HepG2 (cell line): ENCODE data around the gene AGBL3. TPM values are rescaled to one million over a fixed set of nuclear protein-coding genes. Genes with fewer than 3 reads are reported as not detected.

Source experiments
- ATF7 ChIP-seq, 2 experiments: fragments of 450-650 bp in 1 of 2; sonication (generic) in 1 of 2; formaldehyde crosslinking in 1 of 2; IDR thresholded peaks; 2 replicates each; pipeline versions ENCODE4 v1.4.0 to v1.6.1; 2016 to 2020; ENCODE audit warnings: antibody characterized with exemption in 1 of 2, mild to moderate bottlenecking in 1 of 2, missing genetic modification reagents in 1 of 2
- EED ChIP-seq: sonication (generic); formaldehyde crosslinking; IDR thresholded peaks from 2 replicates; pipeline ENCODE4 v1.5.0; 2020; ENCODE audit warnings: mild to moderate bottlenecking, missing genetic modification reagents
- KLF16 ChIP-seq, 2 experiments: sonication (generic) in 1 of 2; formaldehyde crosslinking in 1 of 2; IDR thresholded peaks; 2 replicates each; pipeline versions ENCODE4 v1.6.1 to v1.8.0; 2016 to 2023; ENCODE audit warnings: missing genetic modification reagents in 2 of 2, missing compliant biosample characterization in 1 of 2
- MTF2 ChIP-seq: sonication (generic); formaldehyde crosslinking; IDR thresholded peaks from 2 replicates; pipeline ENCODE4 v1.5.0; 2020; ENCODE audit warnings: missing genetic modification reagents, borderline replicate concordance
- NR2F1 ChIP-seq, 2 experiments: fragments of 450-650 bp in 1 of 2; formaldehyde crosslinking in 1 of 2; IDR thresholded peaks; 2 replicates each; pipeline versions ENCODE4 v1.5.0 to v1.6.1; 2016 to 2020; ENCODE audit warnings: mild to moderate bottlenecking in 1 of 2, missing compliant biosample characterization in 1 of 2, missing genetic modification reagents in 1 of 2, moderate library complexity in 1 of 2
- SKI ChIP-seq: fragments of 450-650 bp; IDR thresholded peaks from one replicate; pipeline ENCODE4 v1.6.1; 2018; ENCODE audit warnings: mild to moderate bottlenecking; ENCODE audit not compliant: partially characterized antibody
- TGIF2 ChIP-seq: IDR thresholded peaks from 2 replicates; pipeline ENCODE4 v1.6.1; 2016; ENCODE audit warnings: control low read depth, missing compliant biosample characterization
- ZFP36L1 ChIP-seq: sonication (generic); formaldehyde crosslinking; IDR thresholded peaks from 2 replicates; pipeline ENCODE4 v1.8.0; 2022; ENCODE audit warnings: mild to moderate bottlenecking, missing genetic modification reagents, moderate library complexity
- ZNF292 ChIP-seq: sonication (generic); formaldehyde crosslinking; IDR thresholded peaks from 2 replicates; pipeline ENCODE4 v1.8.1; 2022; ENCODE audit warnings: mild to moderate bottlenecking, low read depth, missing genetic modification reagents, borderline replicate concordance
- ZNF580 ChIP-seq: IDR thresholded peaks from 2 replicates; pipeline ENCODE4 v1.6.1; 2016; ENCODE audit warnings: low read depth, borderline replicate concordance
- ZNF713 ChIP-seq: sonication (generic); formaldehyde crosslinking; IDR thresholded peaks from 2 replicates; pipeline ENCODE4 v1.4.0; 2020; ENCODE audit warnings: mild to moderate bottlenecking, missing genetic modification reagents
- ZNF850 ChIP-seq: sonication (generic); formaldehyde crosslinking; conservative IDR thresholded peaks from 2 replicates; pipeline ENCODE4 v1.9.0; 2021; ENCODE audit warnings: mild to moderate bottlenecking, missing genetic modification reagents
- polyA plus RNA-seq, 8 experiments: library from polyadenylated mRNA; depleted of rRNA in 3 of 8; stranded (reverse) in 7 of 8; unstranded in 1 of 8; fragments of >200 nt; fragmentation: Illumina TruSeq in 4 of 8; extraction: Trizol in 4 of 8; gene quantifications; 2 replicates each; pipeline versions ENCODE4 v1.2.1 to v1.2.3, GENCODE V29; 2011 to 2016; ENCODE audit warnings: low read depth in 4 of 8, missing spikeins in 1 of 8, mixed read lengths in 1 of 8; ENCODE audit not compliant: insufficient read depth in 1 of 8
- total RNA-seq, 5 experiments: library from RNA; depleted of rRNA; stranded (reverse); fragments of >200 nt; fragmentation: Illumina TruSeq; extraction: Trizol; gene quantifications; 2 replicates each; pipeline ENCODE4 v1.2.3, GENCODE V29; 2016; ENCODE audit warnings: low read depth in 1 of 5
- TF ChIP-seq, protein P1 (sequence below): sonication (generic); formaldehyde crosslinking; IDR thresholded peaks from 2 replicates; pipeline ENCODE4 v1.4.0; 2020; ENCODE audit warnings: mild to moderate bottlenecking, missing genetic modification reagents, borderline replicate concordance
- TF ChIP-seq, protein P2 (sequence below): sonication (generic); formaldehyde crosslinking; IDR thresholded peaks from 2 replicates; pipeline ENCODE4 v1.4.0; 2020; ENCODE audit warnings: missing genetic modification reagents
- TF ChIP-seq, protein P3 (sequence below): sonication (generic); formaldehyde crosslinking; IDR thresholded peaks from 2 replicates; pipeline ENCODE4 v1.4.0; 2020; ENCODE audit warnings: missing genetic modification reagents, borderline replicate concordance

AGBL3 gene
- total and polyA plus RNA-seq, 2 of the 13 experiments (the other 11 are each of a cell fraction or from before 2014, with no cell fraction given) = 2.2 to 7.2 TPM

DNA sequence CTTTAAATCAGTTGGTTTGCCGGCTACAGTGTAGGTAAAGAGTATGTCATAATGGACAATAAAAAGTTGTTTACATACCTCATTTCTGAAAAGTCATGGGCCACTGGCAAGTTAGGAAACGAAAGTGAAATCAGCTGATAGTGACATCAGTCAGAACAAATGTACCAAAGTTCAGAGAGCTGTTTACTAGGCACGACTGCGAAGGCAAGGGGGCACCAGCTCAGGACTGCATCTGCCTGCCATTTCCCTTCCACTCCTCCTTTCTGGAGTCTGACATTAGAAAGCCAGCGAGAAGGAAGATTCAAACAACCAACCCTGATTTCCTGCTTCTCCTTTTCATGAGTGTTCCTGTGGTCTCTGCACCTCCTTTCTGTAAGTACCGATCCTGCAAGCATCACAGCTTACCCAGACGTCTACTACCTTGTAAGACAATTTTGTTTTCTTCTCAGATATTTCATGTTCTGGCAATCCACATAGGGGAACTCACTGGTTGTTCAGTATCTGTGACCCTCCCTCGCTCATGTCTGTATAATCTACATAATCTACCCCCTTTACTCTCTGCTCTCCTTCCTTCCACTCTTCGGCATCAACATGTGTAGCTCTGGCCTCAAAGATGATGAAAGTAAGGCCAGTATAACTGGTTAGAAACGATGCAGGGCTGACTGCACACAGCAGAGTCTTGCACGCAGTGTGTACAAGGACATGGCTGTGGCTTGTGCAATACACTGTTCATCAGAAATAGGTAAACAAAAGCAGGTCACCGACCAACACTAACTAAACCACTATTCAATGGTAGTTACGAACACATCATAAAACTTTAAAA lies 161.8 kb downstream of the AGBL3 start, which contains the start of gene TMEM140 (continued):
- TF ChIP-seq, protein P1, sequence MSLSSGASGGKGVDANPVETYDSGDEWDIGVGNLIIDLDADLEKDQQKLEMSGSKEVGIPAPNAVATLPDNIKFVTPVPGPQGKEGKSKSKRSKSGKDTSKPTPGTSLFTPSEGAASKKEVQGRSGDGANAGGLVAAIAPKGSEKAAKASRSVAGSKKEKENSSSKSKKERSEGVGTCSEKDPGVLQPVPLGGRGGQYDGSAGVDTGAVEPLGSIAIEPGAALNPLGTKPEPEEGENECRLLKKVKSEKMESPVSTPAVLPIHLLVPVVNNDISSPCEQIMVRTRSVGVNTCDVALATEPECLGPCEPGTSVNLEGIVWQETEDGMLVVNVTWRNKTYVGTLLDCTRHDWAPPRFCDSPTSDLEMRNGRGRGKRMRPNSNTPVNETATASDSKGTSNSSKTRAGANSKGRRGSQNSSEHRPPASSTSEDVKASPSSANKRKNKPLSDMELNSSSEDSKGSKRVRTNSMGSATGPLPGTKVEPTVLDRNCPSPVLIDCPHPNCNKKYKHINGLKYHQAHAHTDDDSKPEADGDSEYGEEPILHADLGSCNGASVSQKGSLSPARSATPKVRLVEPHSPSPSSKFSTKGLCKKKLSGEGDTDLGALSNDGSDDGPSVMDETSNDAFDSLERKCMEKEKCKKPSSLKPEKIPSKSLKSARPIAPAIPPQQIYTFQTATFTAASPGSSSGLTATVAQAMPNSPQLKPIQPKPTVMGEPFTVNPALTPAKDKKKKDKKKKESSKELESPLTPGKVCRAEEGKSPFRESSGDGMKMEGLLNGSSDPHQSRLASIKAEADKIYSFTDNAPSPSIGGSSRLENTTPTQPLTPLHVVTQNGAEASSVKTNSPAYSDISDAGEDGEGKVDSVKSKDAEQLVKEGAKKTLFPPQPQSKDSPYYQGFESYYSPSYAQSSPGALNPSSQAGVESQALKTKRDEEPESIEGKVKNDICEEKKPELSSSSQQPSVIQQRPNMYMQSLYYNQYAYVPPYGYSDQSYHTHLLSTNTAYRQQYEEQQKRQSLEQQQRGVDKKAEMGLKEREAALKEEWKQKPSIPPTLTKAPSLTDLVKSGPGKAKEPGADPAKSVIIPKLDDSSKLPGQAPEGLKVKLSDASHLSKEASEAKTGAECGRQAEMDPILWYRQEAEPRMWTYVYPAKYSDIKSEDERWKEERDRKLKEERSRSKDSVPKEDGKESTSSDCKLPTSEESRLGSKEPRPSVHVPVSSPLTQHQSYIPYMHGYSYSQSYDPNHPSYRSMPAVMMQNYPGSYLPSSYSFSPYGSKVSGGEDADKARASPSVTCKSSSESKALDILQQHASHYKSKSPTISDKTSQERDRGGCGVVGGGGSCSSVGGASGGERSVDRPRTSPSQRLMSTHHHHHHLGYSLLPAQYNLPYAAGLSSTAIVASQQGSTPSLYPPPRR (CRISPR knock-in tag) = peak; percentile 63; the same call in 1 of the 2 replicates
- peak; percentile 99 for TF ChIP-seq TGIF2
- TF ChIP-seq ZNF292 = peak; percentile 83
- TF ChIP-seq, protein P2, sequence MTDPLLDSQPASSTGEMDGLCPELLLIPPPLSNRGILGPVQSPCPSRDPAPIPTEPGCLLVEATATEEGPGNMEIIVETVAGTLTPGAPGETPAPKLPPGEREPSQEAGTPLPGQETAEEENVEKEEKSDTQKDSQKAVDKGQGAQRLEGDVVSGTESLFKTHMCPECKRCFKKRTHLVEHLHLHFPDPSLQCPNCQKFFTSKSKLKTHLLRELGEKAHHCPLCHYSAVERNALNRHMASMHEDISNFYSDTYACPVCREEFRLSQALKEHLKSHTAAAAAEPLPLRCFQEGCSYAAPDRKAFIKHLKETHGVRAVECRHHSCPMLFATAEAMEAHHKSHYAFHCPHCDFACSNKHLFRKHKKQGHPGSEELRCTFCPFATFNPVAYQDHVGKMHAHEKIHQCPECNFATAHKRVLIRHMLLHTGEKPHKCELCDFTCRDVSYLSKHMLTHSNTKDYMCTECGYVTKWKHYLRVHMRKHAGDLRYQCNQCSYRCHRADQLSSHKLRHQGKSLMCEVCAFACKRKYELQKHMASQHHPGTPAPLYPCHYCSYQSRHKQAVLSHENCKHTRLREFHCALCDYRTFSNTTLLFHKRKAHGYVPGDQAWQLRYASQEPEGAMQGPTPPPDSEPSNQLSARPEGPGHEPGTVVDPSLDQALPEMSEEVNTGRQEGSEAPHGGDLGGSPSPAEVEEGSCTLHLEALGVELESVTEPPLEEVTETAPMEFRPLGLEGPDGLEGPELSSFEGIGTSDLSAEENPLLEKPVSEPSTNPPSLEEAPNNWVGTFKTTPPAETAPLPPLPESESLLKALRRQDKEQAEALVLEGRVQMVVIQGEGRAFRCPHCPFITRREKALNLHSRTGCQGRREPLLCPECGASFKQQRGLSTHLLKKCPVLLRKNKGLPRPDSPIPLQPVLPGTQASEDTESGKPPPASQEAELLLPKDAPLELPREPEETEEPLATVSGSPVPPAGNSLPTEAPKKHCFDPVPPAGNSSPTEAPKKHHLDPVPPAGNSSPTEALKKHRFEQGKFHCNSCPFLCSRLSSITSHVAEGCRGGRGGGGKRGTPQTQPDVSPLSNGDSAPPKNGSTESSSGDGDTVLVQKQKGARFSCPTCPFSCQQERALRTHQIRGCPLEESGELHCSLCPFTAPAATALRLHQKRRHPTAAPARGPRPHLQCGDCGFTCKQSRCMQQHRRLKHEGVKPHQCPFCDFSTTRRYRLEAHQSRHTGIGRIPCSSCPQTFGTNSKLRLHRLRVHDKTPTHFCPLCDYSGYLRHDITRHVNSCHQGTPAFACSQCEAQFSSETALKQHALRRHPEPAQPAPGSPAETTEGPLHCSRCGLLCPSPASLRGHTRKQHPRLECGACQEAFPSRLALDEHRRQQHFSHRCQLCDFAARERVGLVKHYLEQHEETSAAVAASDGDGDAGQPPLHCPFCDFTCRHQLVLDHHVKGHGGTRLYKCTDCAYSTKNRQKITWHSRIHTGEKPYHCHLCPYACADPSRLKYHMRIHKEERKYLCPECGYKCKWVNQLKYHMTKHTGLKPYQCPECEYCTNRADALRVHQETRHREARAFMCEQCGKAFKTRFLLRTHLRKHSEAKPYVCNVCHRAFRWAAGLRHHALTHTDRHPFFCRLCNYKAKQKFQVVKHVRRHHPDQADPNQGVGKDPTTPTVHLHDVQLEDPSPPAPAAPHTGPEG (CRISPR knock-in tag) = 0 out of 2 replicates have a peak, but pooled peaks have one; percentile 5
- TF ChIP-seq ZFP36L1 (CRISPR knock-in tag) = 0 out of 2 replicates have a peak, but pooled peaks have one; percentile 39
- TF ChIP-seq, protein P3, sequence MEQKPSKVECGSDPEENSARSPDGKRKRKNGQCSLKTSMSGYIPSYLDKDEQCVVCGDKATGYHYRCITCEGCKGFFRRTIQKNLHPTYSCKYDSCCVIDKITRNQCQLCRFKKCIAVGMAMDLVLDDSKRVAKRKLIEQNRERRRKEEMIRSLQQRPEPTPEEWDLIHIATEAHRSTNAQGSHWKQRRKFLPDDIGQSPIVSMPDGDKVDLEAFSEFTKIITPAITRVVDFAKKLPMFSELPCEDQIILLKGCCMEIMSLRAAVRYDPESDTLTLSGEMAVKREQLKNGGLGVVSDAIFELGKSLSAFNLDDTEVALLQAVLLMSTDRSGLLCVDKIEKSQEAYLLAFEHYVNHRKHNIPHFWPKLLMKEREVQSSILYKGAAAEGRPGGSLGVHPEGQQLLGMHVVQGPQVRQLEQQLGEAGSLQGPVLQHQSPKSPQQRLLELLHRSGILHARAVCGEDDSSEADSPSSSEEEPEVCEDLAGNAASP (CRISPR knock-in tag) = peak; percentile 43; the same call in 1 of the 2 replicates
- no peak for TF ChIP-seq SKI
- TF ChIP-seq ATF7 (IDR thresholded peaks at IDR 0.05) = peak; percentile 95
- peak; percentile 99 for TF ChIP-seq ATF7 (CRISPR knock-in tag; IDR thresholded peaks at IDR 0.05)
- TF ChIP-seq EED = no peak; the same call in 1 of the 2 replicates
- TF ChIP-seq KLF16 (CRISPR knock-in tag; IDR thresholded peaks at IDR 0.05) = peak in 1 of 2 experiments; percentile 73; a peak in 1 of 4 replicates
- no peak for TF ChIP-seq ZNF713 (CRISPR knock-in tag)
- TF ChIP-seq MTF2 (CRISPR knock-in tag) = no peak
- TF ChIP-seq ZNF580 (CRISPR knock-in tag) = no peak
- TF ChIP-seq ZNF850 (CRISPR knock-in tag) = no peak
- TF ChIP-seq NR2F1 (CRISPR knock-in tag; IDR thresholded peaks at IDR 0.05) = no peak; a peak in 1 of 4 replicates
